HG03469 (cell line): ENCODE data around the gene TMEM183A.

Source experiments
- ATAC-seq: cut with Tn5 transposase; IDR thresholded peaks from one replicate; pipeline ENCODE4 v1.9.1; 2021; ENCODE audit warnings: mild to moderate bottlenecking, moderate library complexity, moderate number of reproducible peaks; ENCODE audit not compliant: unreplicated experiment

Gene TMEM183A

GRCh38 chr1:203028067-203028783 is 21.1 kb downstream of the TMEM183A start:
- ATAC-seq: no peak

GRCh38 chr1:203028784-203029553 is 21.8 kb downstream of the TMEM183A start:
- no peak for ATAC-seq

GRCh38 chr1:203031467-203031866 is 24.3 kb downstream of the TMEM183A start:
- no peak for ATAC-seq

- ATAC-seq: no peak
These were observed 26.1 kb downstream of the TMEM183A start for GRCh38 chr1:203033287-203033686.

GRCh38 chr1:203033917-203034316 is 26.7 kb downstream of the TMEM183A start:
- ATAC-seq: no peak

GRCh38 chr1:203034422-203035110 is 27.4 kb downstream of the TMEM183A start:
- no peak for ATAC-seq

GRCh38 chr1:203035111-203036000 is 28.2 kb downstream of the TMEM183A start:
- no peak for ATAC-seq

- ATAC-seq: no peak
These were observed 29.0 kb downstream of the TMEM183A start for GRCh38 chr1:203036135-203036534.

- no peak for ATAC-seq
These were observed 29.4 kb downstream of the TMEM183A start for GRCh38 chr1:203036537-203036936.

- ATAC-seq: no peak
These were observed 30.5 kb downstream of the TMEM183A start for GRCh38 chr1:203037509-203038190.

- no peak for ATAC-seq
These were observed 31.1 kb downstream of the TMEM183A start for GRCh38 chr1:203038217-203038741.

GRCh38 chr1:203038891-203039608 is 31.9 kb downstream of the TMEM183A start:
- ATAC-seq: no peak

- ATAC-seq: no peak
These were observed 32.7 kb downstream of the TMEM183A start for GRCh38 chr1:203039609-203040512.

GRCh38 chr1:203040513-203041275 is 33.5 kb downstream of the TMEM183A start:
- ATAC-seq: no peak

- no peak for ATAC-seq
These were observed 34.3 kb downstream of the TMEM183A start for GRCh38 chr1:203041351-203041932.

- ATAC-seq: no peak
These were observed 36.8 kb downstream of the TMEM183A start for GRCh38 chr1:203043830-203044545.
